Astrocyte of the spinal cord (primary cell): Measurements from ENCODE around the gene CX3CL1.

Experiments
- DNase-seq: peaks from one replicate; pipeline ENCODE4 v3.0.0; 2011; ENCODE audit warnings: low read depth, low spot score
- H3K4me3 ChIP-seq: 2 replicates; pipeline ENCODE4 v1.5.1; 2011; ENCODE audit warnings: low read depth, mild to moderate bottlenecking, low read length, moderate library complexity
- in situ Hi-C: cut with HindIII; loops from 2 replicates; pipeline ENCODE4 v1.10.0; 2017; ENCODE audit warnings: low sequenced_read_pairs
- TF ChIP-seq, protein P1 (sequence below): IDR thresholded peaks from 2 replicates; pipeline ENCODE4 v1.5.1; 2012; ENCODE audit warnings: low read depth, mild to moderate bottlenecking, low read length, inconsistent platforms

The CX3CL1 gene

DNA sequence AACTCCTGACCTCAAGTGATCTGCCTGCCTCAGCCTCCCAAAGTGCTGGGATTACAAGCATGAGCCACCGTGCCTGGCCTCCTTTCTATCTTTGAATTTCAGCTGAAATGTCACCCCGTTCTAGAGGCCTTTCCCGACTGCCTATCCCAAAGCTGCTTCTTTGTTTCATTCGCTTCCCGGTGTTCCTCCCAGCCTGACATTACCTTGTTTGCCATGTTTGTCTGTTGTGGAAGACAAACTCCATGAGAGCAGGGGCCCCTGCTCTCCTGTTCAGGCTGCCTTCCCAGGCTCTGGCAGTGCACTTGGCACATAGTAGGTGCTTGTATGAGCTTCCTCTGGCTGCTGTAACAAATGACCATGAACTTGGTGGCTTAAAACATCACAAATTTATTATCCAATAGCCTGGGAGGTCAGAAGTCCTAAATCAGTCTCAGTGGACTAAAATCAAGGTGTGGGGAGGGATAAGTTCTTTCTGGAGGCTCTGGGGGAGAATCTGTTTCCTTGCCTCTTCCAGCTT is 16.3 kb upstream of the CX3CL1 start:
- no peak overlapping the region for H3K4me3 ChIP-seq
- TF ChIP-seq, protein P1, sequence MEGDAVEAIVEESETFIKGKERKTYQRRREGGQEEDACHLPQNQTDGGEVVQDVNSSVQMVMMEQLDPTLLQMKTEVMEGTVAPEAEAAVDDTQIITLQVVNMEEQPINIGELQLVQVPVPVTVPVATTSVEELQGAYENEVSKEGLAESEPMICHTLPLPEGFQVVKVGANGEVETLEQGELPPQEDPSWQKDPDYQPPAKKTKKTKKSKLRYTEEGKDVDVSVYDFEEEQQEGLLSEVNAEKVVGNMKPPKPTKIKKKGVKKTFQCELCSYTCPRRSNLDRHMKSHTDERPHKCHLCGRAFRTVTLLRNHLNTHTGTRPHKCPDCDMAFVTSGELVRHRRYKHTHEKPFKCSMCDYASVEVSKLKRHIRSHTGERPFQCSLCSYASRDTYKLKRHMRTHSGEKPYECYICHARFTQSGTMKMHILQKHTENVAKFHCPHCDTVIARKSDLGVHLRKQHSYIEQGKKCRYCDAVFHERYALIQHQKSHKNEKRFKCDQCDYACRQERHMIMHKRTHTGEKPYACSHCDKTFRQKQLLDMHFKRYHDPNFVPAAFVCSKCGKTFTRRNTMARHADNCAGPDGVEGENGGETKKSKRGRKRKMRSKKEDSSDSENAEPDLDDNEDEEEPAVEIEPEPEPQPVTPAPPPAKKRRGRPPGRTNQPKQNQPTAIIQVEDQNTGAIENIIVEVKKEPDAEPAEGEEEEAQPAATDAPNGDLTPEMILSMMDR: no peak
- no peak for DNase-seq
- in situ Hi-C loops: no loop called here

DNA sequence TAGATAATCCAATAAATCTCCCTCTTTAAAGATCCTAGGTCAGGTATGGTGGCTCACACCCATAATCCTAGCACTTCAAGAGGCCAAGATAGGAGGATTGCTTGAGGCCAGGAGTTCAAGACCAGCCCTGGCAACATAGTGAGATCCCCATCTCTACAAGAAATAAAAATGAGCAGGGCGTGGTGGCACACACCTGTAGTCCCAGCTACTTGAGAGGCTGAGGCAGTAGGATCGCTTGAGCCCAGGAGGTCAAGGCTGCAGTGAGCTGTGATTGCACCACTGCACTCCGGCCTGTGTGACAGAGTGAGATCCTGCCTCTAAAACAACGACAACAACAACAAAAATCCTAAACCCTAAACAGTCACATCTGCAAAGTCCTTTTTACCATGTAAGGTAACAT is 15.7 kb upstream of the CX3CL1 start:
- in situ Hi-C loops: no loop called here
- DNase-seq: no peak
- H3K4me3 ChIP-seq: no peak overlapping the region
- TF ChIP-seq, protein P1: no peak

DNA sequence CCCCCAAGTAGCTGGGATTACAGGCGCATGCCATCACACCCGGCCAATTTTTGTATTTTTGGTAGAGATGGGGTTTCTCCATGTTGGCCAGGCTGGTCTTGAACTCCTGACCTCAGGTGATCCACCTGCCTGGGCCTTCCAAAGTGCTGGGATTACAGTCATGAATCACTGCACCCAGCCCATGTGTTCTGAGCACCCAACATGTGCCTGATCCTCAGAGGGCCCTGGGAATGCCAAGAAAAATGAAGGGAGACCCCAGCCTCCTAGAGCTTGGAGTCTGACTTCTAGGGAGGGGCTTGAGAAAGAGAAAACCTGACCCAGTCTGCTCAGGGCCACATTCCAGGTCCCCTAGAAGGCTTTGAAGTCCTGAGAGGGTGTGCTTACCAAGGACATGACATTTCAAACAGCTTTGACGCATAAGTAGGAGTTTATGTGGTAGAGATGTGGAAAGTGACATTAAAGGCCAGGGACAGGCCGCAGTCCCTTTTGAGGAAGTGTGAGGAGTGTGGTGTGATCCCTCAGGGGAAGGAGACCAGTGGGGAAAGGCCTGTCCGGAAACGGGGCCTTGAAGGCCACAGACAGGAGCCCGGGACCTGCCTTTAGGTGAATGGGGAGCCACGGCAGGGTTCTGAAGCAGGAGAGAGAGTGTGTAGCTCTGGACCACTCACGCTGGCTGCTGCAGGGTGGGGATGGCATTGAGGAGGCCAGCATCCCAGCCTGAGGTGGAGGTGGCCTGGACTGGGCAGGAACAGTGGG is 14.8 kb upstream of the CX3CL1 start:
- TF ChIP-seq, protein P1: no peak
- in situ Hi-C loops: no loop called here
- H3K4me3 ChIP-seq: no peak overlapping the region
- DNase-seq: no peak

DNA sequence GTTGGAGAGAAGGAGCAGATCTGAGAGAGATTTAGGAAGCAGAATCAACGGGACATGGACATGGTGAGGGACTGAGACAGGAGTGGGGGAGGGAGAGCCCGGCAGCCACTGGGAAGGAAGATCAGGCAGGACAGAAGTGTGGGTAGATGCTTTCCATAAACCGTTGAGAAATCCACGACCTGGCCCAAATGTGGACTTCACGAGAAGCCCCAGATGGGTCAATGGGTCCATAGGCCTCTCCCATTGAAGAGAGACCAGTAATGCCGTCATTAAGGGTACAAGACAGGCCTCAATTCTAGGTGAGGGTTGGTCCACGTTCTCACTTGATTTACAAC is 14.2 kb upstream of the CX3CL1 start:
- DNase-seq: no peak
- H3K4me3 ChIP-seq: no peak overlapping the region
- TF ChIP-seq, protein P1: no peak
- in situ Hi-C loops: no loop called here

DNA sequence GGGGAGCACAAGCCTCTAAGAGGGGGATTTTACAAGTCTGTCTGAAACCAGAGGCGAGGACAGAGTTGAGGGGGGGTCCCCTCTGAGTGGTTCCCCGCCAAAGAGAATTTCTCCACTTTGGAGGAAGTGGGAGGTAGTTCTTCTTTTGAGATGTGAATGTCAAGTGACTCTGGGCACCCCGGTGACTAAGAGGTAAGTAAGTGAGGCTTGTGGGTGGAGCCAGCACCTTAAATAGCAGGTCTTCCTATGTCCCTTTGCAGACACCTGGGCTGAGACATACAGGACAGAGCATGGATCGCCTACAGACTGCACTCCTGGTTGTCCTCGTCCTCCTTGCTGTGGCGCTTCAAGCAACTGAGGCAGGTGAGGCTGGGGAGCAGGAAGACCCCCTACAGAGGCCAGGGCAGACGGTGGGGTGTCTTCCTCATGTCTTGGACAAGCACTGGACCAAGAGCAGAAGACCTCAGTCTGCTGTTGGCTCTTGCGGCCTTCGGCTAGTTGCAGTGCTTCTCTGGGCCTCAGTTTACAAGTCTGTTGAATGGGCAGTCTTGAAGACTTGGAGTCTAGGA is 13.7 kb upstream of the CX3CL1 start, which contains the start of gene CCL22:
Gene CCL22 (plus strand): TSS at position 257 of the 569 bp plus-strand sequence. CDS start 34 bp downstream, at position 291.
- in situ Hi-C loops: no loop called here
- TF ChIP-seq, protein P1: no peak
- DNase-seq: no peak
- H3K4me3 ChIP-seq: no peak within 1 kb of the TSS

DNA sequence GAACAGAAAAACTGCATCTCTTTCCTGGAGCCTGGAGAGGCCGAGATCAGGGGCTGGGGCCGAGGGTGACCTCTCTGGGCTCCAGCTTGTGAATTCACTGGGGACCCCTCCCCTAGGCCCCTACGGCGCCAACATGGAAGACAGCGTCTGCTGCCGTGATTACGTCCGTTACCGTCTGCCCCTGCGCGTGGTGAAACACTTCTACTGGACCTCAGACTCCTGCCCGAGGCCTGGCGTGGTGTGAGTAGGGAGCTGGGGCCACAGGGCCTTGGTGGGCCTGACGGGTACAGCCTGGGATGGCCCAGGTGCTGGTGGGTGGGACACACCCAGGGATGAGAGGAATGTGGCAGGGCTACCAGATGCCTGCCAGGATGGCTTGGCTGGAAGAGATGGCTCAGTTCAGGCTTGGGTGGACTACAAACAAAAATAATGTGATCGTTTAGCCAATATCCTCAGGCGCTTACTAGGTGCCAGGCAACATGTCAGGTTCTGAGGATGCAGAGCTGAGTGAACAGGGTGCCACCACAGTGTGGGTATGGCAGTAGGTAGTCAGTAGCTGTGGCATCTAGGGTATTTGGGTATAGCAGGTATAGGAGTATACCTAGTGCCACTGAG is 11.9 kb upstream of the CX3CL1 start:
- no peak for DNase-seq
- TF ChIP-seq, protein P1: no peak
- no peak overlapping the region for H3K4me3 ChIP-seq
- in situ Hi-C loops: no loop called here
